WERI-Rb-1 (cell line): Measurements from ENCODE around the gene FLCN.

Source experiments
- DNase-seq: peaks from one replicate; pipeline ENCODE4 v3.0.0-alpha.2; 2020
- H3K27ac ChIP-seq: fragments of 250-450 bp; sonication (Bioruptor Pico); 2 replicates; pipeline ENCODE4 v1.5.1; 2020; ENCODE audit warnings: mild to moderate bottlenecking, moderate library complexity
- H3K27me3 ChIP-seq: fragments of 250-450 bp; sonication (Bioruptor Pico); 2 replicates; pipeline ENCODE4 v1.5.1; 2021; ENCODE audit warnings: mild to moderate bottlenecking, low read depth, moderate library complexity; ENCODE audit not compliant: insufficient read depth, severe bottlenecking
- H3K36me3 ChIP-seq: fragments of 250-450 bp; sonication (Bioruptor Pico); 2 replicates; pipeline ENCODE4 v1.5.1; 2020; ENCODE audit warnings: mild to moderate bottlenecking, moderate library complexity
- H3K4me3 ChIP-seq: 2 replicates; pipeline ENCODE4 v1.5.1; 2011; ENCODE audit warnings: low read depth, mild to moderate bottlenecking, control low read depth, low read length
- H3K9me3 ChIP-seq: fragments of 250-450 bp; sonication (Bioruptor Pico); 2 replicates; pipeline ENCODE4 v1.5.1; 2021; ENCODE audit warnings: mild to moderate bottlenecking, moderate library complexity; ENCODE audit not compliant: severe bottlenecking
- TF ChIP-seq, protein P1 (sequence below): IDR thresholded peaks from 2 replicates; pipeline ENCODE4 v1.5.1; 2011; ENCODE audit warnings: low read depth, mild to moderate bottlenecking, control low read depth, inconsistent platforms, low read length

The FLCN gene

GRCh38 chr17:17182598-17183136, 54.3 kb downstream of the FLCN start:
- DNase-seq, result no peak
- peaks cover 71% of the 10 kb centered on the region for H3K36me3 ChIP-seq
- H3K4me3 ChIP-seq, result no peak overlapping the region
- no peaks in the 10 kb centered on the region for H3K27me3 ChIP-seq
- TF ChIP-seq, protein P1, sequence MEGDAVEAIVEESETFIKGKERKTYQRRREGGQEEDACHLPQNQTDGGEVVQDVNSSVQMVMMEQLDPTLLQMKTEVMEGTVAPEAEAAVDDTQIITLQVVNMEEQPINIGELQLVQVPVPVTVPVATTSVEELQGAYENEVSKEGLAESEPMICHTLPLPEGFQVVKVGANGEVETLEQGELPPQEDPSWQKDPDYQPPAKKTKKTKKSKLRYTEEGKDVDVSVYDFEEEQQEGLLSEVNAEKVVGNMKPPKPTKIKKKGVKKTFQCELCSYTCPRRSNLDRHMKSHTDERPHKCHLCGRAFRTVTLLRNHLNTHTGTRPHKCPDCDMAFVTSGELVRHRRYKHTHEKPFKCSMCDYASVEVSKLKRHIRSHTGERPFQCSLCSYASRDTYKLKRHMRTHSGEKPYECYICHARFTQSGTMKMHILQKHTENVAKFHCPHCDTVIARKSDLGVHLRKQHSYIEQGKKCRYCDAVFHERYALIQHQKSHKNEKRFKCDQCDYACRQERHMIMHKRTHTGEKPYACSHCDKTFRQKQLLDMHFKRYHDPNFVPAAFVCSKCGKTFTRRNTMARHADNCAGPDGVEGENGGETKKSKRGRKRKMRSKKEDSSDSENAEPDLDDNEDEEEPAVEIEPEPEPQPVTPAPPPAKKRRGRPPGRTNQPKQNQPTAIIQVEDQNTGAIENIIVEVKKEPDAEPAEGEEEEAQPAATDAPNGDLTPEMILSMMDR, result no peak
- no peak overlapping the region for H3K27ac ChIP-seq
- H3K9me3 ChIP-seq, result no peaks in the 10 kb centered on the region

DNA sequence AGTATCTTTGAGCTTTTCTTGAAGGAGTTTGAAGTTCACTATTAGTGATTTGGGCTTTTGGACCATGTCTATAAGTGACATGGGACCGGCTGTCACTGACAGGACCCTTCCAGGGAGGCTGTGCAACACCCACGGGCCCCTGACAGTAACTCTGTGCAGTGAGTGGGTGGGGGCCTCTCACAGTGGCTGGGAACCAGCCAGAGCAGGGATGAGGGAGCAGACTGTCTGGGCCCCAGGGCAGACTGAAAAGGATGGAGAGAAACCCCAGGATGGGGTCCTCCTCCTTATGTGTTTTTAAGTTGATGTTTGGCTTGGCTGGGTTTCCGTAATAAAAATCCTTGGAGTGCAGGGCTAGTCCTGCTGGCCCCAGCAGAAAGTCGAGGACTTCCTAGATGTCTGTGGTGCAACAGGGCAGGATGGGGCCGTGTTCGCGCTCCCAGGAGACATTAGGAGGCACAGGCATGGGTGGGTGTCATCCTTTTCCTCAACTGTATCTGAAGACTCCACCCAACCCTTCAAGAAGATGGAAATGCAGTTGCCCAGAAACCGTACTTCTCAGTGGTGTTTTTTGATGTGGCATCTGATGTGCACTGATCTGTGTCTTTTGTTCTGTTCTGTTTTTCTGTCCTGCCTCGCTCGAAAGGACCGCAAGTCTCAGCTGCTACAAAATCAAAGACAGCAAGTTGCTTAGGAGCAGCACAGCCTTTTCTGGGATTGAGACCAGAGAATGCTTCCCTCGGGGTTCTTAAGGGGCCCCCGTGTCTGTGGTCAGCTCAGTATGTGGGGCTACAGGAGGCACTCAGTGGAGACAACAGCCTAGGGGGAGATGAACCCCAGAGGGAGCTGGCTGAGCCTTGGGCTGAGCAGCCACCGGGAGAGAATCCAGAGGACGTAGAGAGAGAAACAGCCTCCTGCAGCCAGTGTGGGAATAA, 55.0 kb downstream of the FLCN start:
- TF ChIP-seq, protein P1, result no peak
- Histone ChIP-seq H3K27ac (no peak overlapping the region), H3K27me3 (no peaks in the 10 kb centered on the region), H3K9me3 (no peaks in the 10 kb centered on the region), H3K4me3 (no peak overlapping the region), H3K36me3 (peaks cover 76% of the 10 kb centered on the region)
- no peak for DNase-seq

DNA sequence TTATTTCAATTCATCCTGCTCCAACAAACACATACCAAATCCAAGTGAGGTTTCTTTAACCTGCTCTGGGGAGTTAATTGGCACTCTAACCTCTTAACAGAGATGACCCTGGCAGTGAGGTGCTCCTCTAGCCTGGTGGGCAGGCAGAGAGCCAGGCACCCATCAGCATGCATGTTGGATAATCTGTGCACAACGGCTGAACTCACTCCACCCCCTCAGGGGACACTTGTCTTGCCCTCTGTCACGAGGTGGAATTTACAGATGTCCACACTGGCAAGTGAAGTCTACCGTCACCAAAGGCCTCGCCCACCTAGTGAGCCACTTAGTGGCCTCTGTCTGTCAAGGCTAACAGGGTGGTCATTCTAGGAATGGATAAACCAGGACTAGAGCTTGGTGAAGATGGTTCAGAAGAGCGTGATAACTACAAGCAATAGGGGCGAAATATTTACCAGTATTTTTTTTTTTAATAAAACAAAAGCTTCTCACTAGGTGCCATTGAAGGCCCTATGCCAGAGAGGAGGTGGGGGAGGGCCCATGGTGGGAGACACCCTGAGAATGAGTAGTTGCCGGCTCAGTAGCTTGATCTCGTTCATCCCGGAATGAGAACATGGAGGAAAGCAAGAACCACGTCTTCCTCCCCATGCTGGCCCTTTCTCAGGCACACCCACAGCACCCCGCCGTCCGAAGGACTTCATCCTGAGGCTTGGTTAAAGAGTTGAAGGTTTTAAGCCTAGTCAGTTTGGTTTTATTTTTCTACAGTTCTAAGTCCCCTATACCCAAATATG, 56.0 kb downstream of the FLCN start:
- Histone ChIP-seq H3K27me3 (no peaks in the 10 kb centered on the region), H3K9me3 (no peaks in the 10 kb centered on the region), H3K27ac (no peak overlapping the region), H3K36me3 (peaks cover 81% of the 10 kb centered on the region), H3K4me3 (no peak overlapping the region)
- TF ChIP-seq, protein P1, result no peak
- DNase-seq, result no peak

DNA sequence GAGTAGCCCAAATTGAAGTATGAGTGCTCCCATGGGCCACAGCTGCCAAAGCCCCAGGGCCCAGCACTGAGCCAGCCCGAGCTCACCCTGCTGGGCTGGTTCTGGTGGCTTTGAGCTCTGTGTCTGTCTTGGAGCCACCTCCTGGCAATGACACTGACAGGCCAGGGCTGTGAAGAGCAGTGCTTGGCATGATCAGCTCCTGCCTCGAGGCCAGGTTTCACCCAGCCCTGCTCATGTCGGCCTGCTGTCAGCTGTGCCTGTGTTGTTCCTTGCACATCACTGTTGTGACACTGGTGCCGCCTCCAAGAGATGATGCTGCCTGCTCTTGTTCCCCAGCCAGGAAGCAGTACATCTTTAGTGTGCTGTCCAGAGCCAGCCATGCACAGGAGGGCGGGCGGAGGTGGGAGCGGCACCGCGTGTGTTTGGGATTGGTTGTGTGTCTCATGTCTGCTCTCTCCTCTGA, 56.8 kb downstream of the FLCN start:
- H3K4me3 ChIP-seq, result no peak overlapping the region
- peaks cover 87% of the 10 kb centered on the region for H3K36me3 ChIP-seq
- H3K9me3 ChIP-seq, result no peaks in the 10 kb centered on the region
- H3K27ac ChIP-seq, result no peak overlapping the region
- no peaks in the 10 kb centered on the region for H3K27me3 ChIP-seq
- TF ChIP-seq, protein P1, result no peak
- DNase-seq, result no peak

DNA sequence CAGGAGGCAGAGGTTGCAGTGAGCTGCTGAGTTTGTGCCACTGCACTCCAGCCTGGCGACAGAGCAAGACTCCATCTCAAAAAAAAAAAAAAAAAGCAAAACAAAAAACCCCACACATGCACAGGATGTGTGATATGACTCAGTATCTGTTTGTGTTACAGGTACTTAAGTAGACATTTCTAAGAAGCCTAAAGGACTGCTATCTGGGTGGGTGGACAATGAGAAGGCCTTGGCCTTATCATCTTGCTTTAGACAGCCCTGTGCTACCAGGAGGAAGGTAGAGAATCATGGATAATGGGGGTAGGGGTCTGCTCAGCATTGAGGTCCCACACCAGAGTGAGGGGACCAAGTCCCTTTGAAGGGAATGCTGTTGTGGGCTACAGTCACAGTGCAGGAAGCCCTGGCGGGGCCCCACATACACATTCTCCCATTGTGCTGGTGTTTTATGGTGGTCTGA, 57.6 kb downstream of the FLCN start:
- no peak for DNase-seq
- no peak overlapping the region for H3K27ac ChIP-seq

More for the DNA sequence above, 57.6 kb downstream of the FLCN start:
- H3K27me3 ChIP-seq, result no peaks in the 10 kb centered on the region
- peaks cover 91% of the 10 kb centered on the region for H3K36me3 ChIP-seq
- no peak overlapping the region for H3K4me3 ChIP-seq
- TF ChIP-seq, protein P1, result no peak
- no peaks in the 10 kb centered on the region for H3K9me3 ChIP-seq
